ENCODE results near the gene ARHGAP32.
A peak's percentile ranks its signal among the peaks of the same experiment; 100 is the strongest.
"Not testable (repeated sequence)": the region's sequence is repeated elsewhere in the genome, so short reads cannot be mapped to it uniquely, and the experiment has no call there.

The ARHGAP32 gene

DNA sequence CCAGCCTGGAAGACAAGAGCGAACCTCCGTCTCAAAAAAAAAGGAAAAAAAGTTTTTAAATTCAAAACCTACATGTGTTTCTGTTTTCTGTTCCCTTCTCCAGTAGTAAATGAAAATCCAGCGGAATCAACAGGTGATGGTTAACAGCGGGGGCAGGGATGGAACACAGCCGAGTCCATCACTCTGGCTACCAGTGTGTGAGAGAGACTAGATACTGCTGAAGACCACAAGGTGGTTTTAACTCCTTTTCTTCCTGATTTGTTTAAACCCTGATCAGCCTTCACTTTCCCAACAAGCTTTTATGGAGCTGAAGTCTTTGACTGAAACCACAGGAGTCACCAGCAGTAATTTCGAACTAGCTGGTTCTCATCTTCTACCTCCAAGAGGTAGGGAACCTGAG lies 3.6 kb upstream of the ARHGAP32 start:
- DNase-seq: no peak

DNA sequence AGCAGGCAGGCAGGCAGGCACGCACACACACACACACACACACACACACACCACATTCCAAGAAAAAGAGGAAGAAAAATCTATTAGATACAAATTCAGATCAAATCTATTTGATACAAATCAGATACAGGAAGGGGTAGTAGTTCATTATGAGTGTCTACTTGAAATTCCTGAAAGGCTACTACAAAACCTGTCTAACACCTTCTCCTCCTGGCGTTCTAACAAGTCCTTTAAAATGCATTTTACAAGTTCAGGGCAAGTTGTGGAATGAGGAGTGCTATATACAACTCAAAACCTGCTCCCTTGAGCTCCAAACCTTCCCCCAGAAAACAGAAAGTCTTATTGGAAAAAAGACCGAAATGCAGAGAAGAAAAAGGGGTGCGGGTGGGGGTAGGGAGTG lies 476 bp downstream of the ARHGAP32 start:
- no peak for DNase-seq

DNA sequence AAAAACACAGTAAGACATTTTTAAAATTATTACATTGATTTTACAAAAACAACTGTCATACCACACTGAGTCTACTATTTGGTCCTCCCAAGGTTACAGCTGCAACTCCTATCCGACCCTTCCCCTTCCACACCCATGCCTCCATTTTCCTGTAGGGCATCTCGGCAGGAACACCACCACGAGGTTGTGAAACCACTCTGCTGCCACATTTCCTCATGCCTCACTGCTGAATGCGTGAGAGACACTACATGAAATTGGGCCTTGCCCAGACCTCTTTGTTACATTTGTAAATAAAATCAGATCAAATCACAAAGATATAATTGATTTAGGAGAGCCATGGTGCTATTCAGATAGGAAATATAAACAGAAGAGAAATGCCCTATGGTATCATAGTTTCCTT lies 2.0 kb downstream of the ARHGAP32 start:
- DNase-seq: no peak

- no peak for DNase-seq
Measured at GRCh38 chr11:129189646-129190045, 2.5 kb downstream of the ARHGAP32 start.

DNA sequence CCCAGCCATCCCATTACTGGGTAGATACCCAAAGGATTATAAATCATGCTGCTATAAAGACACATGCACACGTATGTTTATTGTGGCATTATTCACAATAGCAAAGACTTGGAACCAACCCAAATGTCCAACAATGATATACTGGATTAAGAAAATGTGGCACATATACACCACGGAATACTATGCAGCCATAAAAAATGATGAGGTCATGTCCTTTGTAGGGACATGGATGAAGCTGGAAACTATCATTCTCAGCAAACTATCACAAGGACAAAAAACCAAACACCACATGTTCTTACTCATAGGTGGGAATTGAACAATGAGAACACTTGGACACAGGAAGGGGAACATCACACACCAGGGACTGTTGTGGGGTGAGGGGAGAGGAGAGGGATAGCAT lies 7.0 kb downstream of the ARHGAP32 start:
- not testable (repeated sequence) for DNase-seq

DNA sequence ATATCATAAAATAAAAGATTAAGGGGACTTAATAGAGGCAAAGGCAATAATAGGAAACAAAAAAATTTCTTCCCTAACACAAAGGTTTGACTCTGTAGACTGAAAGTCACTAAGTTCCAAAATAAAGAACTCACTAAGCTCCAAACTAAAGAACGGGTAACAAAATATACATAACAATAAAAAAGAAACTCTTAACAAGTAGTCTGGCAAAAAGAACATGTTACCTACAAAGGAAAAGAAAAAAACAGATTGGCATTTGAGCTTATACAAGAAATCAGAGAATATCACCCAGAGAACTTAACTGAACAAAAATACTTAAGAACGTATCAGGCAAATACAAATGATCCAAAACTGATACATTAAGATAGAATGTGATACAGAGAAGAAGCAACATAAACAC lies 7.5 kb downstream of the ARHGAP32 start:
- DNase-seq: no peak

DNA sequence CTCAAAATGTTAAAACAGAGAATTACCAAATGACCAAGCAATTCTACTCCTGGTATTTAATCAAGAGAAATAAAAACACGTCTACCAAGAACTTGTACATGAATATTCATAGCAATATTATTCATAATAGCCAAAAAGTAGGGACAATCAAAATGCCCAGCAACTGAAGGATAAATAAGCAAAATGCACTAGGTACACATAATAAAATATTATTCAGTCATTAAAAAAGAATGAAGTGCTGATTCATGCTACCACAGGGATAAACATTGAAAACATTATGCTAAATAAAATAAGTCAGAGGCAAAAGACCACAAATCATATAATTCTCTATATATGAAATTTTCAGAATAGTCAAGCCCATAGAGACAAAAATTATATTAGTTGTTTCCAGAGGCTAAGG lies 24.8 kb downstream of the ARHGAP32 start:
- DNase-seq: no peak

GRCh38 chr11:129163714-129164164 lies 28.4 kb downstream of the ARHGAP32 start:
- no peak for DNase-seq

DNA sequence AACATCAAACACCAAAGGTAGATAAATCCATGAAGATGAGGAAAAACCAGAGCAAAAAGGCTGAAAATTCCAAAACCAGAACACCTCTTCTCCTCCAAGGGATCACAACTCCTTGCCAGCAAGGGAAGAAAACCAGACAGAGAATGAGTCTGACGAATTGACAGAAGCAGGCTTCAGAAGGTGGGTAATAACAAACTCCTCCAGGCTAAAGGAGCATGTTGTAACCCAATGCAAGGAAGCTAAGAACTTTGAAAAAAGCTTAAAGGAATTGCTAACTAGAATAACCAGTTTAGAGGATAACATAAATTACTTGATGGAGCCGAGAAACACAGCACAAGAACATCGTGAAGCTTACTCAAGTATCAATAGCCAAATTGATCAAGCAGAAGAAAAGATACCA lies 35.0 kb downstream of the ARHGAP32 start:
- not testable (repeated sequence) for DNase-seq

DNA sequence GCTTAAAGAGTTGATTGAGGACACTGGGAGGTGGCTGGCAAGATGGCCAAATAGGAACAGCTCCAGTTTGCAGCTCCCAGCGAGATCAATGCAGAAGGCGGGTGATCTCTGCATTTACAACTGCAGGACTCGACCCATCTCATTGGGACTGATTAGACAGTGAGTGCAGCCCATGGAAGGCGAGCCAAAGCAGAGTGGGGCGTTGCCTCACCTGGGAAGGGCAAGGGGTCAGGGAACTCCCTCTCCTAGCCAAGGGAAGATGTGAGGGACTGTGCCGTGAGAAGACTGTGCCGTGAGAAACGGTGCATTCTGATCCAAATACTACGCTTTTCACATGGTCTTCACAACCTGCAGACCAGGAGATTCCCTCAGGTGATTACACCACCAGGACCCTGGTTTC lies 36.4 kb downstream of the ARHGAP32 start:
- no peak for DNase-seq

- DNase-seq: no peak
Measured at GRCh38 chr11:129148487-129148886, 43.6 kb downstream of the ARHGAP32 start.

DNA sequence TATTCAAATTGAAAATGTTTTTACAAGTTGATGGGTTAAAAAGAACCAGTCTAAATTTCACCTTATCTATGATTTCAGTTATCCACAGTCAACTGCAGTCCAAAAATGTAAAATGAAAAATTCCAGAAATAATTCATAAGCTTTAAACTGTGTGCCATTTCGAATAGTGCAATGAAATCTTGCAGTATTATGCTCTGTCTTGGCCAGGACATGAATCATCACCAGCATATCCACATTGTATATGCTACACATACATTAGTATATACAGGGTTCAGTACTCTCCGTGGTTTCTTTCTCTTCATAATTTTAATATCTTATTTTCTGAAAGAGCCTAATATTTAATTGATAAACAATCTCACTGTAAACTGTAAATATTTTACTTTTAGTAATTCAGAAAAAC lies 45.9 kb downstream of the ARHGAP32 start:
- DNase-seq: no peak

DNA sequence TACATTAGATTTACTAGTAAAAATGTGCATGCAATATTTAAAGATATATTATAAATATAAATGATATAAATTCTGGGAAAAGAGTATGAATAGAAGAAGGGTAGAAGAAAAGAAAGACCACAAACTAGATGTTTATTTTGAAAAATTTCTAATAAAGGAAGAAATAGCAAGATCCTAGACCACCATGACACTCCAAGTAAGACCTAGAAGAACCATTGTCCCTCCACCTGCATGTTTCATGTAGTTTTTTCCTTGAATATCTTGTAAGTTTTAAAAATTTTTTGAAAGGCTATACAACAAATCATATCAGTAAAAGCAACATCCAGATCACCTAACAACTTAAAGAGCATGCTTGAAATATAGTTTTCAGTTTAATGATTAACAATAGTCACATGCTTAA lies 46.8 kb downstream of the ARHGAP32 start:
- no peak for DNase-seq

DNA sequence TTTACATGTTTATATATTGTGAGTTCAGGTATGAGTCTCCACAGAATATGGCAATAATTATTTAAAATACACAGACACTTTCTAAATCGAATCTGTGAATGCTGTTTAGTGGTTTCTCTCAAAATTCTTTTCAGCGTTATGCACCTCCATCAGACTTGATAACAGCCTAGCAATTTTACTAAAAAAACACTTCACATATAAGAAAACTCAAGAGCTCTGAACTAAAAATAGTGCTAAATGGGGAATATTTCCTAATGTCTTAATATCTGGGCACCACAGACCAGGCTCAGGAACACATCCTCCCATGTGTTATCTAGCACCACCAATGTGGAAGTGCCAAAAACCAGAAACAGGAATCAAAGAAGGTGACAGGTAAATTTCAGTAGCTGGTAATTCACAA lies 47.9 kb downstream of the ARHGAP32 start:
- DNase-seq: no peak

GRCh38 chr11:129143335-129143734 lies 48.8 kb downstream of the ARHGAP32 start:
- DNase-seq: no peak

DNA sequence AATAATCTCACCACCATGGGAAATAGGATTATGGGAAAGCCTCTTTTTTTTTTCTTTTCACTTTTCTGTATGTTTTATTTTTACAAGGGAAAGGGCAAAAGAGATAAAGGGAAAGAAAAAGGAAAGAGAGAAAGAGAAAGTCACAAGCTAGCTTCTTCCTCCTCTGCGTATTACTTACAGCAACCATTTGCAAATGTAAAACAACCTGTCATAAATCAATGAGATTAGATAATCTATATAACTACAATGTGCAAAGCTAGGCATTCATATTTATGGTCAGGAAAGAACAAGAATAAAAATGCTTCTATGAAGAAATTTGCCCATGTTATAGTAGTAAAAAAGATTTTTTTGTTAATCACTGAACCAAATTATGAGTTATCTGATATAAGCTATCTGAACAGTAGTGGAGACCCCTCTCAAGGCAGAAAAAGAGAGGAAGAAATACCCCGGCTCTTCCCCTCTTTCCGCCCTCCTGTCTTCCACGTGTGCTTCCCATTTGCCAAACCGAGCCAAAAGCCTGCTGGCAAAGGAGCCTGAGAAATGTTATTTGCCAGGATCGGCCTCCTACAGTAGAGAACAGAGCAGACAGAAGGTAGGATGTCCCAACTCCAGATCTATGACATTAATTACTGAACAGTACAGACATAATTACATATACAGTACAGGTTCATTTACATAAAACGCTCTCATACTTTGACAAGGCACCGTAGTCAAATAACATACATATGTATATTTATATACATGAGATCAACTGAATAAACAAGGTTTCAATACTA lies 50.2 kb downstream of the ARHGAP32 start:
- no peak for DNase-seq

DNA sequence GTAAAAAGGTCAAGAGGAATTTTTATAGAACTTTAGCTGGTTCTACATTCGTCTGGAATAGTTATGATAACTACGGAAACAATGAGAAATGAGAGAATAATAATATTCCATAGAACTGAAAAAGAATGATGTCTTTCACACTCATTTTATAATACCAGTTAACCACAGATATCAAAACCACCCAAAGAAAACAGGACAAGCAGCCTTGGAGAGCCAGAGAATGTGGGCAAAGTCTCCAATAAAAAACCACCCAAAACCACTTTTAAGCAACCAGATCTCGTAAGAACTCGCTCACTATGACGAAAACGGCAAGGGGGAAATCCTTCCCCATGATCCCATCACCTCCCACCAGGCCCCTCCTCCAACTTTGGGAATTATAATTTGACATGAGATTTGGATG lies 60.8 kb downstream of the ARHGAP32 start:
- no peak for DNase-seq

DNA sequence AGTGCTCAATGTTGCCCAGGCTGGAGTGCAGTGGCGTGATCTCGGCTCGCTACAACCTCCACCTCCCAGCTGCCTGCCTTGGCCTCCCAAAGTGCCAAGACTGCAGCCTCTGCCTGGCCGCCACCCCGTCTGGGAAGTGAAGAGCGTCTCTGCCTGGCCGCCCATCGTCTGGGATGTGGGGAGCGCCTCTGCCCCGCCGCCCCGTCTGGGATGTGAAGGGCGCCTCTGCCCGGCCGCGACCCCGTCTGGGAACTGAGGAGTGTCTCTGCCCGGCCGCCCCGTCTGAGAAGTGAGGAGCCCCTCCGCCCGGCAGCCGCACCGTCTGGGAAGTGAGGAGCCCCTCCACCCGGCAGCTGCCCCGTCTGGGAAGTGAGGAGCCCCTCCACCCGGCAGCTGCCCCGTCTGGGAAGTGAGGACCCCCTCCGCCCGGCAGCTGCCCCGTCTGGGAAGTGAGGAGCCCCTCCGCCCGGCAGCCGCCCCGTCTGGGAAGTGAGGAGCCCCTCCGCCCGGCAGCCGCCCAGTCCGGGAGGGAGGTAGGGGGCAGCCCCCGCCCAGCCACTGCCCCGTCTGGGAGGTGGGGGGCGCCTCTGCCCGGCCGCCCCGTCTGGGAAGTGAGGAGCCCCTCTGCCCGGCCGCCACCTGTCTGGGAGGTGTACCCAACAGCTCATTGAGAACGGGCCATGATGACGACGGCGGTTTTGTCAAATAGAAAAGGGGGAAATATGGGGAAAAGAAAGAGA lies 63.1 kb downstream of the ARHGAP32 start:
- not testable (repeated sequence) for DNase-seq

GRCh38 chr11:129119036-129119435 lies 73.1 kb downstream of the ARHGAP32 start:
- DNase-seq: no peak

- DNase-seq: peak in 1 of 2 experiments; percentile 12
Measured at GRCh38 chr11:129117595-129118350, 74.4 kb downstream of the ARHGAP32 start.

- DNase-seq: no peak
Measured at GRCh38 chr11:129115652-129116586, 76.2 kb downstream of the ARHGAP32 start.

GRCh38 chr11:129109701-129110100 lies 82.4 kb downstream of the ARHGAP32 start:
- no peak for DNase-seq
